WTC11 (cell line): ENCODE results near the gene SPIC. TPM values are rescaled to one million over a fixed set of nuclear protein-coding genes. Genes with fewer than 3 reads are reported as not detected.

ENCODE experiments used
- ATAC-seq: fragments of 200-7000 bp; cut with Tn5 transposase; 2 replicates; pipeline ENCODE4 v1.10.0; 2021; ENCODE audit warnings: mild to moderate bottlenecking, moderate library complexity
- CTCF ChIA-PET: fragments of 300-600 bp; sonication (Branson Sonifier 250); formaldehyde crosslinking; loops from one replicate; lab custom pipeline; 2021; ENCODE audit warnings: antibody characterized with exemption; lab: Charles Lee
- POLR2A ChIA-PET: fragments of 350-600 bp; sonication (Branson Sonifier 250); formaldehyde crosslinking; loops from one replicate; lab custom pipeline; 2021; ENCODE audit warnings: antibody characterized with exemption; lab: Charles Lee
- DNase-seq: peaks from one replicate; pipeline ENCODE4 v3.0.0; 2021; ENCODE audit warnings: low spot score
- H3K27ac Mint-ChIP-seq: 2 replicates; pipeline ENCODE4 v1.8.0; 2021; ENCODE audit warnings: mixed read lengths
- H3K27me3 Mint-ChIP-seq: 2 replicates; pipeline ENCODE4 v1.8.0; 2021; ENCODE audit warnings: low read depth, mild to moderate bottlenecking, moderate library complexity, mixed read lengths
- H3K36me3 Mint-ChIP-seq: 2 replicates; pipeline ENCODE4 v1.8.0; 2021; ENCODE audit warnings: mixed read lengths
- H3K4me1 Mint-ChIP-seq: 2 replicates; pipeline ENCODE4 v1.8.0; 2022; ENCODE audit warnings: mixed read lengths
- H3K4me3 Mint-ChIP-seq: 2 replicates; pipeline ENCODE4 v1.8.0; 2021; ENCODE audit warnings: mild to moderate bottlenecking, moderate library complexity, mixed read lengths
- H3K9me3 Mint-ChIP-seq: 2 replicates; pipeline ENCODE4 v1.8.0; 2021; ENCODE audit warnings: mixed read lengths
- CREM ChIP-seq: sonication (generic); formaldehyde crosslinking; IDR thresholded peaks from 2 replicates; pipeline ENCODE4 v1.8.1; 2022; ENCODE audit warnings: mild to moderate bottlenecking, missing genetic modification reagents, moderate library complexity
- GABPB1 ChIP-seq: sonication (generic); formaldehyde crosslinking; IDR thresholded peaks from 2 replicates; pipeline ENCODE4 v1.8.1; 2023; ENCODE audit warnings: mild to moderate bottlenecking, missing genetic modification reagents
- JUN ChIP-seq: sonication (generic); formaldehyde crosslinking; IDR thresholded peaks from 2 replicates; pipeline ENCODE4 v1.8.0; 2023; ENCODE audit warnings: mild to moderate bottlenecking, missing genetic modification reagents
- NFATC4 ChIP-seq: fragments of 250-450 bp; sonication (Bioruptor Pico); IDR thresholded peaks from 2 replicates; pipeline ENCODE4 v1.9.0; 2021; ENCODE audit warnings: mild to moderate bottlenecking
- OVOL2 ChIP-seq: fragments of 250-450 bp; sonication (Bioruptor Pico); IDR thresholded peaks from 2 replicates; pipeline ENCODE4 v1.9.0; 2021; ENCODE audit warnings: mild to moderate bottlenecking, borderline replicate concordance
- SOX15 ChIP-seq: fragments of 250-450 bp; sonication (Bioruptor Pico); IDR thresholded peaks from 2 replicates; pipeline ENCODE4 v1.9.0; 2021; ENCODE audit warnings: mild to moderate bottlenecking
- SP1 ChIP-seq: sonication (generic); formaldehyde crosslinking; conservative IDR thresholded peaks from 2 replicates; pipeline ENCODE4 v1.8.1; 2022; ENCODE audit warnings: missing genetic modification reagents
- ZNF416 ChIP-seq: fragments of 250-450 bp; sonication (Bioruptor Pico); IDR thresholded peaks from 2 replicates; pipeline ENCODE4 v1.9.0; 2021; ENCODE audit warnings: mild to moderate bottlenecking, inconsistent platforms
- total RNA-seq: library from RNA; stranded (reverse); gene quantifications from 3 replicates; pipeline ENCODE4 v1.2.3, GENCODE V29; 2021
- TF ChIP-seq, protein P1 (sequence below): sonication (generic); formaldehyde crosslinking; IDR thresholded peaks from 2 replicates; pipeline ENCODE4 v1.8.0; 2023; ENCODE audit warnings: missing genetic modification reagents
- TF ChIP-seq, protein P2 (sequence below): sonication (generic); formaldehyde crosslinking; IDR thresholded peaks from 2 replicates; pipeline ENCODE4 v1.8.1; 2023; ENCODE audit warnings: mild to moderate bottlenecking, missing genetic modification reagents, moderate library complexity
- TF ChIP-seq, protein P3 (sequence below): fragments of 250-450 bp; sonication (Bioruptor Pico); conservative IDR thresholded peaks from 2 replicates; pipeline ENCODE4 v1.9.0; 2021; ENCODE audit warnings: mild to moderate bottlenecking
- TF ChIP-seq, protein P4 (sequence below): fragments of 250-450 bp; sonication (Bioruptor Pico); IDR thresholded peaks from 2 replicates; pipeline ENCODE4 v1.9.0; 2021; ENCODE audit warnings: moderate library complexity, mild to moderate bottlenecking, inconsistent platforms, borderline replicate concordance
- TF ChIP-seq, protein P5 (sequence below): sonication (generic); formaldehyde crosslinking; IDR thresholded peaks from 2 replicates; pipeline ENCODE4 v1.8.1; 2023; ENCODE audit warnings: mild to moderate bottlenecking, missing genetic modification reagents
- TF ChIP-seq, protein P6 (sequence below): sonication (generic); formaldehyde crosslinking; IDR thresholded peaks from 2 replicates; pipeline ENCODE4 v1.8.0; 2023; ENCODE audit warnings: mild to moderate bottlenecking, missing genetic modification reagents
- TF ChIP-seq, protein P7 (sequence below): sonication (generic); formaldehyde crosslinking; IDR thresholded peaks from 2 replicates; pipeline ENCODE4 v1.8.0; 2022; ENCODE audit warnings: mild to moderate bottlenecking, missing genetic modification reagents
- TF ChIP-seq, protein P8 (sequence below): sonication (generic); formaldehyde crosslinking; IDR thresholded peaks from 2 replicates; pipeline ENCODE4 v1.8.0; 2023; ENCODE audit warnings: missing genetic modification reagents, mild to moderate bottlenecking, borderline replicate concordance
- TF ChIP-seq, protein P9 (sequence below): sonication (generic); formaldehyde crosslinking; IDR thresholded peaks from 2 replicates; pipeline ENCODE4 v1.8.1; 2023; ENCODE audit warnings: mild to moderate bottlenecking, missing genetic modification reagents, moderate library complexity

Gene SPIC
- total RNA-seq, 1 experiment from 2014 or later: not detected

DNA sequence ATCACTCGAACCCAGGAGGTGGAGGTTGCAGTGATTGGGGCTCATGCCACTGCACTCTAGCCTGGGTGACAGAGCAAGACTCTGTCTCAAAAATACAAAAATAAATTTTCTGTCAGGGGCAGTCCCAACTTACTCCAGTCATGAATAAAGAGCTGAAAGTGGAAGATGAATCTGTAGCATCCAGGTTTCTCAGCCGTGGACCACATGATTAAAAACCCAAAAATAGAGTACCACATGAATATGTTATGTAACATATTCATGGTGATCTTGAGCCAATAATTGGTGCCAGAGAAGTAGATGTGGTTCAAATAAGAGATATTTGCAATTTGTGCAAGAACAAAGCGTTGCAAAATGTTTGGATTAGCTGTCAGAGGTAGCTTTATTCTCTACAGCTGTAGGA lies 23.1 kb downstream of the SPIC start:
- ChIA-PET CTCF (interaction anchor here (0.7 kb wide), 1 partner anchor 261 kb away, joined by 3 read pairs; no protein-coding TSS in a partner anchor), POLR2A (no interaction called here)

DNA sequence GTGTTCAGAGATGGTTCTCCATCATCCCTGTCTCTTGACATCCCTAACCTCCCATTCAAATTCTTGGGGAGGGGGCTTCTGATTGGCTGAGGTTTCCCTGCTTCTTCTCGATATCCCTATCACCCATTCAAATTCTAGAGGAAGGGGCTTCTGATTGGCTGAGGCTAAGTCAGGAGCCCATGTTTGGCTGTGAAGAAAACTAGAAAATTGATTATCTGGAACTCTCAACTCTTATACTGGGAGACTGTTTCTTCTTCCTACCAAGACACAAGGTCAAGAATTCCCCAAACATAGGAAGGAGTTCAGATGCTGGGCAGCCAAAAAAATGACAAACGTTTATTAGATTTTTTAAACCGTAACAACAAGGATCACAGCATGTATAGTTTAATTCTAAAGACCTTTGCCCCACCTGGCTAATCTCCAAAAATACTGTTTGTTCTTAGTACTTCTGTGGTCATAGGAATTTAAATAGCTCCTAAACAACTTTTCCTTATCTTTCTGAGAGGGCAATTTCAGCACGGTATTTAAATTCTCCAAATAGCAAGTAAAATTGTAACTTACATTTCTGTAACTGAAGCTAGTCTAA lies 26.4 kb downstream of the SPIC start:
- no peaks in the 10 kb centered on the region for H3K27me3 Mint-ChIP-seq
- CTCF ChIA-PET: no interaction called here
- H3K9me3 Mint-ChIP-seq: peaks cover 10% of the 10 kb centered on the region
- H3K27ac Mint-ChIP-seq: no peak overlapping the region
- DNase-seq (no peak), ATAC-seq (no peak)
- H3K4me3 Mint-ChIP-seq: no peak overlapping the region
- POLR2A ChIA-PET: no interaction called here
- H3K4me1 Mint-ChIP-seq: no peaks in the 10 kb centered on the region
- H3K36me3 Mint-ChIP-seq: no peaks in the 10 kb centered on the region; the same call in 1 of the 2 replicates
- TF ChIP-seq, protein P1, sequence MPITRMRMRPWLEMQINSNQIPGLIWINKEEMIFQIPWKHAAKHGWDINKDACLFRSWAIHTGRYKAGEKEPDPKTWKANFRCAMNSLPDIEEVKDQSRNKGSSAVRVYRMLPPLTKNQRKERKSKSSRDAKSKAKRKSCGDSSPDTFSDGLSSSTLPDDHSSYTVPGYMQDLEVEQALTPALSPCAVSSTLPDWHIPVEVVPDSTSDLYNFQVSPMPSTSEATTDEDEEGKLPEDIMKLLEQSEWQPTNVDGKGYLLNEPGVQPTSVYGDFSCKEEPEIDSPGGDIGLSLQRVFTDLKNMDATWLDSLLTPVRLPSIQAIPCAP (CRISPR knock-in tag): no peak
- no peak for TF ChIP-seq GABPB1 (CRISPR knock-in tag)
- TF ChIP-seq, protein P2, sequence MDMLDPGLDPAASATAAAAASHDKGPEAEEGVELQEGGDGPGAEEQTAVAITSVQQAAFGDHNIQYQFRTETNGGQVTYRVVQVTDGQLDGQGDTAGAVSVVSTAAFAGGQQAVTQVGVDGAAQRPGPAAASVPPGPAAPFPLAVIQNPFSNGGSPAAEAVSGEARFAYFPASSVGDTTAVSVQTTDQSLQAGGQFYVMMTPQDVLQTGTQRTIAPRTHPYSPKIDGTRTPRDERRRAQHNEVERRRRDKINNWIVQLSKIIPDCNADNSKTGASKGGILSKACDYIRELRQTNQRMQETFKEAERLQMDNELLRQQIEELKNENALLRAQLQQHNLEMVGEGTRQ (CRISPR knock-in tag): no peak
- TF ChIP-seq SP1 (CRISPR knock-in tag): no peak
- TF ChIP-seq, protein P3, sequence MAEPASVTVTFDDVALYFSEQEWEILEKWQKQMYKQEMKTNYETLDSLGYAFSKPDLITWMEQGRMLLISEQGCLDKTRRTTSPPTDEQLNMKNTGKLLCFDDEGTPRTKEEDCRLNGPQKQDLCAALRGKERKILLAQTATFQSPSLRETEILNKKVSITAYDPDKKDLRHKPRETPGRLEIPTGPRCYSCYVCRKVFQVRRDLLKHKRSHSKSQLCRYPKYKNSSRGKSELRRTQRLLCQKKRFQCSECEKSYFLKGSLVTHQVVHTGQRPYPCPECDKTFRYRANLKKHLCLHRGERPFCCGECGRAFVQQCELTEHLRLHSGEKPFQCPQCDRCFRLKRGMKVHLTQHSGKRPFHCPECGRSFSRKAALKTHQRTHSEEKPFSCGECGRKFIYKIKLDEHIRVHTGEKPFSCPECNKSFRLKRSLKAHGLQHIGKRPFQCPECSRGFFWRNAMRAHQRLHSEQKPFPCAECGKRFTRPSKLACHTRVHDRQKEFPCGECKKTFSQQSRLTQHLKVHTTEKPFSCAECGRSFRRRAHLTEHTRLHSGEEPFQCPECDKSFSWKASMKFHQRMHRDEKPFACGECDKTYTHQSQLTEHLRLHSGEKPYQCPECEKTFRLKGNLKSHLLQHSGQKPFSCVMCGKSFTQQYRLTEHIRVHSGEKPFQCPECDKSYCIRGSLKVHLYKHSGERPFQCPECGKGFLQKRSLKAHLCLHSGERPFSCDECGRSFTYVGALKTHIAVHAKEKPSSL (CRISPR knock-in tag): no peak
- TF ChIP-seq, protein P4, sequence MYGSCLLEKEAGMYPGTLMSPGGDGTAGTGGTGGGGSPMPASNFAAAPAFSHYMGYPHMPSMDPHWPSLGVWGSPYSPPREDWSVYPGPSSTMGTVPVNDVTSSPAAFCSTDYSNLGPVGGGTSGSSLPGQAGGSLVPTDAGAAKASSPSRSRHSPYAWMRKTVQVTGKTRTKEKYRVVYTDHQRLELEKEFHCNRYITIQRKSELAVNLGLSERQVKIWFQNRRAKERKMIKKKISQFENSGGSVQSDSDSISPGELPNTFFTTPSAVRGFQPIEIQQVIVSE (CRISPR knock-in tag): no peak
- TF ChIP-seq, protein P5, sequence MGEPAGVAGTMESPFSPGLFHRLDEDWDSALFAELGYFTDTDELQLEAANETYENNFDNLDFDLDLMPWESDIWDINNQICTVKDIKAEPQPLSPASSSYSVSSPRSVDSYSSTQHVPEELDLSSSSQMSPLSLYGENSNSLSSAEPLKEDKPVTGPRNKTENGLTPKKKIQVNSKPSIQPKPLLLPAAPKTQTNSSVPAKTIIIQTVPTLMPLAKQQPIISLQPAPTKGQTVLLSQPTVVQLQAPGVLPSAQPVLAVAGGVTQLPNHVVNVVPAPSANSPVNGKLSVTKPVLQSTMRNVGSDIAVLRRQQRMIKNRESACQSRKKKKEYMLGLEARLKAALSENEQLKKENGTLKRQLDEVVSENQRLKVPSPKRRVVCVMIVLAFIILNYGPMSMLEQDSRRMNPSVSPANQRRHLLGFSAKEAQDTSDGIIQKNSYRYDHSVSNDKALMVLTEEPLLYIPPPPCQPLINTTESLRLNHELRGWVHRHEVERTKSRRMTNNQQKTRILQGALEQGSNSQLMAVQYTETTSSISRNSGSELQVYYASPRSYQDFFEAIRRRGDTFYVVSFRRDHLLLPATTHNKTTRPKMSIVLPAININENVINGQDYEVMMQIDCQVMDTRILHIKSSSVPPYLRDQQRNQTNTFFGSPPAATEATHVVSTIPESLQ (CRISPR knock-in tag): no peak

More for the DNA sequence above, 23.1 kb downstream of the SPIC start:
- DNase-seq (no peak), ATAC-seq (no peak)
- Mint-ChIP-seq H3K27ac (no peak overlapping the region), H3K4me1 (no peaks in the 10 kb centered on the region), H3K4me3 (no peak overlapping the region), H3K36me3 (no peaks in the 10 kb centered on the region), H3K27me3 (no peaks in the 10 kb centered on the region), H3K9me3 (no peaks in the 10 kb centered on the region)
- no peak for TF ChIP-seq JUN
- TF ChIP-seq, protein P6, sequence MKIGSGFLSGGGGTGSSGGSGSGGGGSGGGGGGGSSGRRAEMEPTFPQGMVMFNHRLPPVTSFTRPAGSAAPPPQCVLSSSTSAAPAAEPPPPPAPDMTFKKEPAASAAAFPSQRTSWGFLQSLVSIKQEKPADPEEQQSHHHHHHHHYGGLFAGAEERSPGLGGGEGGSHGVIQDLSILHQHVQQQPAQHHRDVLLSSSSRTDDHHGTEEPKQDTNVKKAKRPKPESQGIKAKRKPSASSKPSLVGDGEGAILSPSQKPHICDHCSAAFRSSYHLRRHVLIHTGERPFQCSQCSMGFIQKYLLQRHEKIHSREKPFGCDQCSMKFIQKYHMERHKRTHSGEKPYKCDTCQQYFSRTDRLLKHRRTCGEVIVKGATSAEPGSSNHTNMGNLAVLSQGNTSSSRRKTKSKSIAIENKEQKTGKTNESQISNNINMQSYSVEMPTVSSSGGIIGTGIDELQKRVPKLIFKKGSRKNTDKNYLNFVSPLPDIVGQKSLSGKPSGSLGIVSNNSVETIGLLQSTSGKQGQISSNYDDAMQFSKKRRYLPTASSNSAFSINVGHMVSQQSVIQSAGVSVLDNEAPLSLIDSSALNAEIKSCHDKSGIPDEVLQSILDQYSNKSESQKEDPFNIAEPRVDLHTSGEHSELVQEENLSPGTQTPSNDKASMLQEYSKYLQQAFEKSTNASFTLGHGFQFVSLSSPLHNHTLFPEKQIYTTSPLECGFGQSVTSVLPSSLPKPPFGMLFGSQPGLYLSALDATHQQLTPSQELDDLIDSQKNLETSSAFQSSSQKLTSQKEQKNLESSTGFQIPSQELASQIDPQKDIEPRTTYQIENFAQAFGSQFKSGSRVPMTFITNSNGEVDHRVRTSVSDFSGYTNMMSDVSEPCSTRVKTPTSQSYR: no peak
- TF ChIP-seq, protein P7, sequence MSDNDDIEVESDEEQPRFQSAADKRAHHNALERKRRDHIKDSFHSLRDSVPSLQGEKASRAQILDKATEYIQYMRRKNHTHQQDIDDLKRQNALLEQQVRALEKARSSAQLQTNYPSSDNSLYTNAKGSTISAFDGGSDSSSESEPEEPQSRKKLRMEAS (CRISPR knock-in tag): no peak
- TF ChIP-seq, protein P8, sequence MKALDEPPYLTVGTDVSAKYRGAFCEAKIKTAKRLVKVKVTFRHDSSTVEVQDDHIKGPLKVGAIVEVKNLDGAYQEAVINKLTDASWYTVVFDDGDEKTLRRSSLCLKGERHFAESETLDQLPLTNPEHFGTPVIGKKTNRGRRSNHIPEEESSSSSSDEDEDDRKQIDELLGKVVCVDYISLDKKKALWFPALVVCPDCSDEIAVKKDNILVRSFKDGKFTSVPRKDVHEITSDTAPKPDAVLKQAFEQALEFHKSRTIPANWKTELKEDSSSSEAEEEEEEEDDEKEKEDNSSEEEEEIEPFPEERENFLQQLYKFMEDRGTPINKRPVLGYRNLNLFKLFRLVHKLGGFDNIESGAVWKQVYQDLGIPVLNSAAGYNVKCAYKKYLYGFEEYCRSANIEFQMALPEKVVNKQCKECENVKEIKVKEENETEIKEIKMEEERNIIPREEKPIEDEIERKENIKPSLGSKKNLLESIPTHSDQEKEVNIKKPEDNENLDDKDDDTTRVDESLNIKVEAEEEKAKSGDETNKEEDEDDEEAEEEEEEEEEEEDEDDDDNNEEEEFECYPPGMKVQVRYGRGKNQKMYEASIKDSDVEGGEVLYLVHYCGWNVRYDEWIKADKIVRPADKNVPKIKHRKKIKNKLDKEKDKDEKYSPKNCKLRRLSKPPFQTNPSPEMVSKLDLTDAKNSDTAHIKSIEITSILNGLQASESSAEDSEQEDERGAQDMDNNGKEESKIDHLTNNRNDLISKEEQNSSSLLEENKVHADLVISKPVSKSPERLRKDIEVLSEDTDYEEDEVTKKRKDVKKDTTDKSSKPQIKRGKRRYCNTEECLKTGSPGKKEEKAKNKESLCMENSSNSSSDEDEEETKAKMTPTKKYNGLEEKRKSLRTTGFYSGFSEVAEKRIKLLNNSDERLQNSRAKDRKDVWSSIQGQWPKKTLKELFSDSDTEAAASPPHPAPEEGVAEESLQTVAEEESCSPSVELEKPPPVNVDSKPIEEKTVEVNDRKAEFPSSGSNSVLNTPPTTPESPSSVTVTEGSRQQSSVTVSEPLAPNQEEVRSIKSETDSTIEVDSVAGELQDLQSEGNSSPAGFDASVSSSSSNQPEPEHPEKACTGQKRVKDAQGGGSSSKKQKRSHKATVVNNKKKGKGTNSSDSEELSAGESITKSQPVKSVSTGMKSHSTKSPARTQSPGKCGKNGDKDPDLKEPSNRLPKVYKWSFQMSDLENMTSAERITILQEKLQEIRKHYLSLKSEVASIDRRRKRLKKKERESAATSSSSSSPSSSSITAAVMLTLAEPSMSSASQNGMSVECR (CRISPR knock-in tag): no peak
- no peak for TF ChIP-seq OVOL2
- no peak for TF ChIP-seq NFATC4
- TF ChIP-seq CREM: no peak
- TF ChIP-seq, protein P9, sequence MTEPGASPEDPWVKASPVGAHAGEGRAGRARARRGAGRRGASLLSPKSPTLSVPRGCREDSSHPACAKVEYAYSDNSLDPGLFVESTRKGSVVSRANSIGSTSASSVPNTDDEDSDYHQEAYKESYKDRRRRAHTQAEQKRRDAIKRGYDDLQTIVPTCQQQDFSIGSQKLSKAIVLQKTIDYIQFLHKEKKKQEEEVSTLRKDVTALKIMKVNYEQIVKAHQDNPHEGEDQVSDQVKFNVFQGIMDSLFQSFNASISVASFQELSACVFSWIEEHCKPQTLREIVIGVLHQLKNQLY (CRISPR knock-in tag): no peak
- TF ChIP-seq SOX15 (CRISPR knock-in tag): no peak
- TF ChIP-seq ZNF416 (CRISPR knock-in tag): no peak
